Skeletal muscle cell (primary cell): ENCODE data around the gene RNASET2.
A peak's percentile ranks its signal among the peaks of the same experiment; 100 is the strongest.
"Not testable (repeated sequence)": the region's sequence is repeated elsewhere in the genome, so short reads cannot be mapped to it uniquely, and the experiment has no call there.

Source experiments
- DNase-seq: peaks from one replicate; pipeline ENCODE4 v3.0.0-alpha.2; 2010; ENCODE audit warnings: low read depth
- H3K4me3 ChIP-seq: 2 replicates; pipeline ENCODE4 v1.5.1; 2011; ENCODE audit warnings: low read depth, mild to moderate bottlenecking, control low read depth, low read length, moderate library complexity

The RNASET2 gene

DNA sequence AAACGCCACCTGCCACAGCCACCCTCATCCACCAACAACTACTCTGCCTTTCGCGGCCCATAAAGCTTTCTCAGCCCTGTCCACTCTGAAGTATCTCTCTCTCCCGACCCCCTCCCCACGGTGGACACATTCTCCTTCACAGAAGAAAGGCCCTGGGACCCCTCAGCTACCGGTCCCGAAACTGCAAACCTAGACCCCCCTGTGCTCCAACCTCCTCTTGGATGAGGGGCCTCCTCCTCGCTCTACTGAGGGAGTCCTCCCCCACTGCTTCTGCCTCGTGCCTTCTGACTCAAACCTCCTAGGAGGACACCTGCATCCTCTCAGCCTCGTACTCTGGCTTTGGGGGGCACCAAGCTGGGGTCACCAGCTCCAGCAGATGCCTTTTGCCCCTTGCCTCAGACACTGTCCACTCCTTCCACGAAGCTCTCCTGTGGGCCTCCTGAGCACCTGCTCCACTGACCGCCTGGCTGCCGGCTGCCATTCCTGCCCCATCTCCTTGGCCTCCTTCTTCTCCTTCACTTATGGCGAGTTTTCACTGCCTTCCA is 24.9 kb downstream of the RNASET2 start:
- DNase-seq = no peak
- no peak overlapping the region for H3K4me3 ChIP-seq

- no peak for DNase-seq
Measured at GRCh38 chr6:166930354-166930891, 25.9 kb downstream of the RNASET2 start.

DNA sequence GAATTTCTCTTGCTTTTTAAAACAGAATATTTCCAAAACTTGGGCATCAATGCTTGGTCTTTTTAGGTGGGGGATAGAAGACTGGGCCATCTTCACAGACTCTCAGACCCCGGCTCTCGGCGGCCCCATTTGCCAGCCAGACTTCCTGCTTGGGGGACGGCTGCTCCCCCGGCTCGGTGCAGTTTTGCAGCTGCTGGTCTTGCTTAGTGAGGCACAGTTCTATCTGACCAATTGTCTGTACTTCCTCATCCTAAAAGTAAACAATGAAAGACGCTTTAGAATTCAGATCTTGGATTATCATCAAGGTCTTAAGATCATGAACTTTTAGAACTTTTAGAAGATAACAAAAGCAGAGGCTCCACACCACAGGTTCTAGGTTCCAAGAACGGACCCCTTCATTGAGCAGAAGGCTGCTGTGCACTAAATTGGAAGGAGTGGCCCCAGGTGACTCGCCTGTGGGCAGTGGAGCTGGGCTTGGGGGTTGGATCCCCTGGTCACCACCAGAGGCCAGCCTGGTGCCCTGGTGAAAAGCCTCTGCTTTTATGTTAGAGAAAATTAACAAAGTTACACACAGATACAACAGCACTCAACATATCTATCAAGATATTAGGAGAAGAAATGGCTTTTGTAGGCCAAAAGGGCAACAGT is 26.7 kb downstream of the RNASET2 start:
- no peak overlapping the region for H3K4me3 ChIP-seq
- DNase-seq = no peak

More at GRCh38 chr6:166930354-166930891, 25.9 kb downstream of the RNASET2 start:
- no peak overlapping the region for H3K4me3 ChIP-seq

DNA sequence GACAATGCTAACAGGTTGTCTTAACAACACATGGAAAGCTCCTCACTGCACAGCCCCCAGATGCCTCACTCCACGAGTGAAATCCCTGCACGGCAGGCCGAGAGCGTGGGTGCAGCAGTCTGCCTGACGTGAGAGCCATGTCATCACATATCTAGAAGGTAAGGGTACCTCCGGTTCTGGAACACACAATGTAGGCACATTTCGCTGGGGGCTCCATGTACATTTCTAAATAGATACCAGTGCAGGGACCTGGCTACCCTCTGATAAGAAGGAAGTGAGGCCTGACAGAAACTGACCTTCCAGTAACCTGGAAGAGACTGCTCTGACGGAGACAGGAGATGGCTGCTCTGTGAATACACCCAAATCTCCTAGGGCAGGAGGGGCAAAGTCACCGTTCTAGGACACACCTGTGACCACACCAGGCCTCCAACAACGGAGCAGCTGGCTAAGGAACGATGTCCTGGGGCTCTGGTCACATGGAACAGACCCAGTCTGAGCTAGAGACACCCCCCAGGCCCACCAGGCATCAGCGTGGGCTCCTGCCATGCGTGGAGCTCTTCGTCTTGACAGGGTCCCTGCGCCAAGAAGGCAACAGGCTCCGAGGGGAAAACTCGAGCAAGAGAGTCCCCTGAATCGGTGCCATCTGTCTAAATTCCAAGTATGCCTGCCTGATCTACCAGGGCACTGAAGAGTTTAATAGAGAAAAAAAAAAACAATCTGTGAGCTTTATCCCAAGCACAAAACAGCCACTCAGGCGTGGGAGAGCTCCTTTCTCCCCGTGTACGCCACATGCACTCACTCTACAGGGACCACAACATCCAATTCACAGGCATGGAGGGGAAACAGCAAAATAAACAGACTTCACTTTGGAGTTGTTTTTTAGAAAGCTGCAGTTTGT is 27.5 kb downstream of the RNASET2 start:
- H3K4me3 ChIP-seq = no peak overlapping the region
- no peak for DNase-seq

GRCh38 chr6:166927935-166928643 is 28.3 kb downstream of the RNASET2 start:
- DNase-seq = no peak
- H3K4me3 ChIP-seq = no peak overlapping the region

GRCh38 chr6:166927240-166927934 is 29.0 kb downstream of the RNASET2 start:
- no peak overlapping the region for H3K4me3 ChIP-seq
- DNase-seq = no peak

DNA sequence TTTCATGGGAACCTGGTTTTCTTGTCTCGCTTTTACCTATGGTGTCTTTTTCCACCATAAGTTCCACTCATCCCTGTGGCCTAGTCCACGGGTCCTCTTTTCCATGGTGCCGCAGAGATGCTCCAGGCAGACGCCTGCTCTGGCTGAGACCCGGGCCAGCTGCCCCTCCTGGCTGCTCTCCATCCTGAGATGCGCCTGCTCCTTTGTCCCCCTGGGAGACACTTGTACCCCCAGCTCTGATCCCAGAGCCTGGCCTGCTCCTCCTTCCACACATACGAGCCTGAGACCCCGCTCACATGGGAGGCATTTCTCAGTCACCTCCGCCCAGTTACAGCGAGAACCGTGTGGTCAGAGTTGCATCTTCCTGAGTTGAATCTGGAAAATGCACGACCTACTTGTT is 29.6 kb downstream of the RNASET2 start:
- DNase-seq = no peak
- H3K4me3 ChIP-seq = no peak overlapping the region

- no peak overlapping the region for H3K4me3 ChIP-seq
- no peak for DNase-seq
Measured at GRCh38 chr6:166925141-166925996, 31.0 kb downstream of the RNASET2 start.

GRCh38 chr6:166924531-166924930 is 31.8 kb downstream of the RNASET2 start:
- no peak for DNase-seq
- H3K4me3 ChIP-seq = no peak overlapping the region

- no peak for DNase-seq
- H3K4me3 ChIP-seq = no peak overlapping the region
Measured at GRCh38 chr6:166922937-166923336, 33.4 kb downstream of the RNASET2 start.

GRCh38 chr6:166921570-166921969 is 34.8 kb downstream of the RNASET2 start:
- H3K4me3 ChIP-seq = no peak overlapping the region
- DNase-seq = no peak

DNA sequence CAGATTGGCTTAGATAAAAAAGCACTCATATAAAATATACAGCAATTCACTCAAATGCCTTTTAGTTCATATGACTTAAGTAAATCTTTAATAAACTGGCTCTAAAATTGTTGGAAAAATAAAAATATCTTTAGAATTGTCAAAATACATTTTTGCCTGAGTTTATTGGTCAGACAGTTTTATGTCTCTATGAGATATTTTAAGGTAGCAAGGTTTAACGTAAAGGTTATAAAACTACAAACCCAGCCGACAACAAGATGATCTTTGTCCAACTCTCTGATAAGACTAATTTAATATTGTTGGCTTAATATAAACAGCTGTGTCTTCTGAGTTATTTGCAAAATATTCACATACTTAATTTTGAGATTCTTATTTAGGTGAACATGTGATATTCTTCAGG is 39.5 kb downstream of the RNASET2 start:
- no peak for DNase-seq

GRCh38 chr6:166915484-166915883 is 40.9 kb downstream of the RNASET2 start:
- DNase-seq, H3K4me3 ChIP-seq: not testable (repeated sequence)

More for the DNA sequence above, 39.5 kb downstream of the RNASET2 start:
- no peak overlapping the region for H3K4me3 ChIP-seq

- H3K4me3 ChIP-seq, DNase-seq: not testable (repeated sequence)
Measured at GRCh38 chr6:166914952-166915351, 41.4 kb downstream of the RNASET2 start.

DNA sequence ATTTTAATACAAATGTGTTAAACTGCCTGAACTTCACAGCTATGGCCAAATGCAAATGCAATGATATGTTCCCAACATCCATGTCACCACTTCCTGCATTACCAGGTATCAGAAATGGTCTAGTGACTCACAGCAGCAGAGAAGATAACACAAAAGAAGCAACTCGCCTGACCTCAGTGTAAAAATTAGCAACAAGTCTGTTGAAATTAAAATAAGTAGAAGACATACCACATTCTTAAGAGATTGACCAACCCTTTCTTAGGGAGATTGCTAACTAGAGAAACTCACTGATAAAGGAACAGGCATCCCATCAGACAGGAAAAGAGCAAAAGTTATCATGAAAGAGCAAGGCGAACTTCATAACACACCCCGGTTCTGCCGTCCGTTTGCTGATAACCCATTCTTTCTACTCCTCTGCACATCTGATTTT is 45.1 kb downstream of the RNASET2 start:
- H3K4me3 ChIP-seq = no peak overlapping the region
- DNase-seq = no peak

DNA sequence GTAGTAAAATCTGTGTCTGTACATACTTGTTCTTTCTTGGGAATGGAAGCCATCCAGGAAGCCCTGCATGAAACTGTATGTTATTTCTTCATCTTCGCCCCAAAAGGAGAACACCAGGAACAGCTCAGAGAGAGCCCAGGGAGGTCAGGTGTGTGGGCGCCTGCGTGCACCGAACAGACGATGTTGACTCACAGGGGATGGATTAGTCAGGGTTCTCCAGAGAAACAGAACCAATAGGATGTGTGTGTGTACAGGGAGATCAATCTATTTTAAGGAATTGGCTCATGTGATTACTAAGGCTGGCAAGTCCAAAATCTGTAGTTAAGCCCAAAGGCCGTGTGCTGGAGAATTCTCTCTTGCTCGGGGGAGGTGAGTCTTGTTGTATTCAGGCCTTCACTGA is 45.7 kb downstream of the RNASET2 start:
- peak; percentile 60 for DNase-seq

DNA sequence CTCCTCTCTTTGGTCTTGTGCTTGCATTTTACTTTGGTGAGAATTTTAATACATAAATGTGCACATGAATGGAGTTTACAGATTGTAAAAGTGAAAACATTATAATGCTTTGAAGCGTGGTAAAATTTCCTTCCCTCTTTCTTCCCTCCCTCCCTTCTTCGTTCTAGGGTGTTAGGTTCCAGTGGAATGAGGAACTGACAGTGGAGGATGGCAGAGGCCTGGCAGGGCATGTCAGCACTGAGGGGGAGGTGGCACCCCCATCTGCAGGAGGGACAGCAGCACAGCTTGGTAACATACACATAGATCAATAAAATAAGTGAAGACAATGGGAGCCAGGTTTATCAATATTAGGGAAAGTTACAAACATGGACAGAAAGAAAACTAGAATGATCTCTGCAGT is 47.5 kb downstream of the RNASET2 start:
- DNase-seq = no peak
- H3K4me3 ChIP-seq = no peak overlapping the region

More for the DNA sequence above, 45.7 kb downstream of the RNASET2 start:
- no peak overlapping the region for H3K4me3 ChIP-seq
